PFSK-1 (cell line): Measurements from ENCODE around the gene USPL1.

Experiments
- FOXP2 ChIP-seq: optimal IDR thresholded peaks from 2 replicates; pipeline ENCODE3; 2011; ENCODE audit warnings: borderline replicate concordance, control low read depth, inconsistent platforms; ENCODE audit not compliant: insufficient read depth; ENCODE audit errors: extremely low read length, extremely low read depth
- POLR2AphosphoS5 ChIP-seq: IDR thresholded peaks from 2 replicates; pipeline ENCODE4 v1.6.1; 2012; ENCODE audit warnings: low read depth, mild to moderate bottlenecking, control low read depth, low read length, moderate library complexity
- SIN3A ChIP-seq: IDR thresholded peaks from 2 replicates; pipeline ENCODE4 v1.6.1; 2012; ENCODE audit warnings: mild to moderate bottlenecking, low read length, moderate library complexity, borderline replicate concordance; ENCODE audit not compliant: insufficient read depth
- TAF1 ChIP-seq: IDR thresholded peaks from 2 replicates; pipeline ENCODE4 v1.6.1; 2012; ENCODE audit warnings: low read length, control low read depth, borderline replicate concordance; ENCODE audit not compliant: insufficient read depth
- TF ChIP-seq, protein P1 (sequence below), 2 experiments: IDR thresholded peaks; 2 replicates each; pipeline versions ENCODE4 v1.6.1 to v1.8.0; 2011 to 2012; ENCODE audit warnings: low read depth in 2 of 2, low read length in 2 of 2, control low read depth in 1 of 2, inconsistent platforms in 1 of 2, mild to moderate bottlenecking in 1 of 2, moderate library complexity in 1 of 2; ENCODE audit not compliant: insufficient read depth in 1 of 2

The USPL1 gene

DNA sequence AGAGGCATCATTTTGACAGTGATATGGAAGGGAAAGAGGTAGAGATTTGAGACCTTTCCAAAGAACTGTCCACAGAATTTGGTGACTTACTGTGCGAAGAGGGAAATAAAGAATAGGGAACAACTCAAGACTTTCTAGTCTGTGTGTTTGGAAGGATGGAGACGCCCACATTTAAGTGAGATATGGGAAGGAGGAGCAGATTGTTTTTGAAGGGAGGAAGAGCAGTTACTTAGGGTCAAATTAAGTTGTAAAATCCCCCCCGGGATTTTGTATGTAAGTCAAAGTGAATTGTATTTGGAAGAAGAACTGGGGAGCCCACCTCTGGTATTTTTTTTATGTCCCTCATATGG lies 1.2 kb downstream of the USPL1 start:
- TF ChIP-seq TAF1 (no peak), FOXP2 (no peak), POLR2AphosphoS5 (no peak), SIN3A (no peak)
- TF ChIP-seq, protein P1, sequence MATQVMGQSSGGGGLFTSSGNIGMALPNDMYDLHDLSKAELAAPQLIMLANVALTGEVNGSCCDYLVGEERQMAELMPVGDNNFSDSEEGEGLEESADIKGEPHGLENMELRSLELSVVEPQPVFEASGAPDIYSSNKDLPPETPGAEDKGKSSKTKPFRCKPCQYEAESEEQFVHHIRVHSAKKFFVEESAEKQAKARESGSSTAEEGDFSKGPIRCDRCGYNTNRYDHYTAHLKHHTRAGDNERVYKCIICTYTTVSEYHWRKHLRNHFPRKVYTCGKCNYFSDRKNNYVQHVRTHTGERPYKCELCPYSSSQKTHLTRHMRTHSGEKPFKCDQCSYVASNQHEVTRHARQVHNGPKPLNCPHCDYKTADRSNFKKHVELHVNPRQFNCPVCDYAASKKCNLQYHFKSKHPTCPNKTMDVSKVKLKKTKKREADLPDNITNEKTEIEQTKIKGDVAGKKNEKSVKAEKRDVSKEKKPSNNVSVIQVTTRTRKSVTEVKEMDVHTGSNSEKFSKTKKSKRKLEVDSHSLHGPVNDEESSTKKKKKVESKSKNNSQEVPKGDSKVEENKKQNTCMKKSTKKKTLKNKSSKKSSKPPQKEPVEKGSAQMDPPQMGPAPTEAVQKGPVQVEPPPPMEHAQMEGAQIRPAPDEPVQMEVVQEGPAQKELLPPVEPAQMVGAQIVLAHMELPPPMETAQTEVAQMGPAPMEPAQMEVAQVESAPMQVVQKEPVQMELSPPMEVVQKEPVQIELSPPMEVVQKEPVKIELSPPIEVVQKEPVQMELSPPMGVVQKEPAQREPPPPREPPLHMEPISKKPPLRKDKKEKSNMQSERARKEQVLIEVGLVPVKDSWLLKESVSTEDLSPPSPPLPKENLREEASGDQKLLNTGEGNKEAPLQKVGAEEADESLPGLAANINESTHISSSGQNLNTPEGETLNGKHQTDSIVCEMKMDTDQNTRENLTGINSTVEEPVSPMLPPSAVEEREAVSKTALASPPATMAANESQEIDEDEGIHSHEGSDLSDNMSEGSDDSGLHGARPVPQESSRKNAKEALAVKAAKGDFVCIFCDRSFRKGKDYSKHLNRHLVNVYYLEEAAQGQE (IDR thresholded peaks at IDR 0.05; ENCODE audit: insufficient read depth in 1 of 2, low read depth in 2 of 2, low read length in 2 of 2) = no peak

- TF ChIP-seq FOXP2 (no peak), SIN3A (no peak)
Measured at GRCh38 chr13:30619731-30620130, 2.0 kb downstream of the USPL1 start.

- TF ChIP-seq FOXP2 (no peak), TAF1 (no peak), POLR2AphosphoS5 (no peak), SIN3A (no peak)
Measured at GRCh38 chr13:30620941-30621340, 3.2 kb downstream of the USPL1 start.

DNA sequence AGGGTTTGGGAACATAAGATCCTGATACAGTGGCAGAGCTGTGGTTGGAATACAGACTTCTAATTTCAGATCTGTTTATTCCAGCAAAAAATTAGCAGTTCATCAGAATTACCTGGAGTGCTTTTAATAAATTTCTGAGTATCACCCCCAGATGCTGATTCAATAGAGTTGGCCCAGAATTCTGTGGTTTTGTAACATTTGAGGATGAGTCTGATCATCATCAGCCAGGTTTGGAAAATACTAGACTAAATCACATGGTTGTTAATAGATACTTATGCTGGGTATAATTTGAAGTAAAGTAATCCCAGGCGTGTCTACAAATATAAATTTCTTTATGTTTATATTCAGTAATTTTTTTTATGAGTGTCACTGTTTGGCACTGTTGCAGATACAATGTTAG lies 4.8 kb downstream of the USPL1 start:
- no peak for TF ChIP-seq TAF1
- no peak for TF ChIP-seq FOXP2
- no peak for TF ChIP-seq POLR2AphosphoS5
- TF ChIP-seq, protein P1 (IDR thresholded peaks at IDR 0.05; ENCODE audit: insufficient read depth in 1 of 2, low read depth in 2 of 2, low read length in 2 of 2) = no peak
- no peak for TF ChIP-seq SIN3A

DNA sequence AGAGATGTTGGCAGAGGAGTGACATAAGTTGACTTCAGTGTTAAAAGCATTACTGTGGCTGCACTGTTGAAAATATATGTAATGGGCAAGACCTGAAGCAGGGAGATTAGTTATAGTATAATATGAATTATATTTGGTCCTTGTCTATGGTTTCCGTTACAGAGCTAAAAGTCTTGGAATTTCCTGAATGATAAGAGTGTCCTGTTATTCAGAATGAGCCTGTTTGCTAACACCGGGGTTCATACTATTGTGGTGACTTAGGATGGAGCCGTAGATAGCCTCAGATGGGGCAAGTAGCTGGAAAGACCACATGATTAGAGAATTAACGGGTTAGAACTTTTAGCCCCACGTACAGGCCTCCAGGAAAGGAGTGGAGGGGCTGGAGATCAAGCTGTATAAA lies 5.7 kb downstream of the USPL1 start:
- no peak for TF ChIP-seq SIN3A
- no peak for TF ChIP-seq TAF1
- TF ChIP-seq POLR2AphosphoS5 = no peak
- TF ChIP-seq, protein P1 (IDR thresholded peaks at IDR 0.05; ENCODE audit: insufficient read depth in 1 of 2, low read depth in 2 of 2, low read length in 2 of 2) = no peak
- TF ChIP-seq FOXP2 = no peak

DNA sequence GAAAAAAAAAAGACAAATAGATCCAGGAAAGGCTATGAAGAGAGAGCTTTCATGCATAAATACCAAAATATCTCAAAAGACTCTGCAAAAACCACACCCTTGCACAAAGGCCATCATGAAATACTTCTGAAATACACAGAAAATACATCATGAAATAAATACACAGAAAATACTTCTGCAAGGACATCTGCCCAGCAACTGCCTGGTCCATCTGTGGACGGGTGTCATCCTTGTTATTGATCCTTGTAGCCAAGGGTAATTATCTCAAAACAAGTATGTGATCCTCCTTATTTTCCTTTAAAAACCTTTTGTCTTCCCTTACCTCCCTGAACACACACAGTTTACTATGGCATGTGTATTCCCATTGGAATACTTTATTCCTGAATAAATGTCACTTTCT lies 6.9 kb downstream of the USPL1 start:
- TF ChIP-seq POLR2AphosphoS5 (no peak), TAF1 (no peak), SIN3A (no peak), FOXP2 (no peak)
- TF ChIP-seq, protein P1 (IDR thresholded peaks at IDR 0.05; ENCODE audit: insufficient read depth in 1 of 2, low read depth in 2 of 2, low read length in 2 of 2) = no peak
